ENCODE results near the gene TMEM176A.

The TMEM176A gene

GRCh38 chr7:150845421-150845861 is 44.9 kb downstream of the TMEM176A start:
- no peak for FAIRE-seq
- no peak for DNase-seq (ENCODE audit: extremely low spot score, insufficient read length, low read depth)

DNA sequence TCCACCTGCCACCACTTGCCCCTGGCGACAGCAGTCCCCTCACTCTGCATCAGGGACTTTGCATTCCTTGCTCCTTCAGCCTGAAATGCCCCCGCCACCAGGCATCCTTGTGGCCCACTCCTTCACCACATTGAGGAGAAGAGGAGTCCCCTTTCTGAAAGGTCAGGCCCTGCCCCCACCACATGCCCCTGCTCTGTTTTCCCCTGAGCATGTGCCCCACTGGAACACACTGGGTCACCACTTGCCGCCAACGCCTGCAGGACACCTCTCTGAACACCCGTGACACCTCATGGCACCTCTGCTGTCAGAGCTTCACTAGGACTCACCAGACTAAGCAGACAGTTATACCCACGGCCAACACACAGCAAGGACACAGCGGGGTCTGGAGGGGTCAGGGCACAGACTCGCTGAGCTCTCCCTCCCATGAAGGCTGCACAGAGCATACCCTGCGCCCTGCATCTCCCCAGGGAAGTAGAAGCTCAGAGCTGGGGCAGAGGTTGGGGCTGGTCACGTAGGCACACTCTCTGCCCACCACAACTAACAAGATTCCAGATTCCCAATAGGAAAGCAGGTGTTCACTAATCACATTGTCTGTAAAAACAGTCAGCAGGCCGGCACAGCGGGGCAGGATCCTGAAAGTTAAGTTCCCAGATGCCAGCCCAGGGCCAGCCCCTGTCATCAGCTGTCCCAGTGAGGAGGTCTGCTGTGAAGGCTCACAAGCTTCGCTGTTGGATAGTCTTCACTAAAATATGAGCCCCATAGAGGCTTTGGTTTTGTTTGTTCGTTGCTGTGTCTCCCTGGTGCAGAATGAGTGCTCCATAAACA is 45.9 kb downstream of the TMEM176A start:
- FAIRE-seq (no peak), DNase-seq (ENCODE audit: extremely low spot score, insufficient read length, low read depth) (no peak)

- FAIRE-seq (no peak), DNase-seq (ENCODE audit: extremely low spot score, insufficient read length, low read depth) (no peak)
These were observed 47.0 kb downstream of the TMEM176A start for GRCh38 chr7:150847536-150847935.

GRCh38 chr7:150848111-150848510 is 47.5 kb downstream of the TMEM176A start:
- no peak for DNase-seq (ENCODE audit: extremely low spot score, insufficient read length, low read depth)
- no peak for FAIRE-seq

DNA sequence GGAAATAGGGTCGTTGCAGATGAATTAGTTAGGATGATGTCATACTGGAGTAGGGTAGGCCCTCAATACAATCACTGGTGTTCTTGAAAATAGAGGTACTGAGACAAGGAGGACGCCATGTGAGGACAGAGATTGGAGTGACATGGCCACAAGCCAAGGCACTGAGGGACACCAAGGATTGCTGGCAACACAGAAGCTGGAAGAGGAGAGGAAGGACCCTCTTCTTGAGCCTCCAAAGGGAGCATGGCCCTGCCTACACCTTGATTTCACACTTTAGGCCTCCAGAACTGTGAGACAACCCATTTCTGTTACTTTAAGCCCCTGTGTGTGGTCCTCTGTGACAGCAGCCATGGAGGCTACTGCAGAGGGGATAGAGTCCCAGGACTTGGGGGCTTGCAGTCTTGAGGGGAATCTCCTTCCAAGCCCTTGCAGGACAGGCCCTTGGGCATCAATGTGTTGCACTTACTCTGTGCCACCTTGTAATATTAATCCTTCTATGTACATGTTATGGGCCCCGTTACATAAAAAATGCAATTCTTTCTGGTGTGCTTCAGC is 48.1 kb downstream of the TMEM176A start:
- FAIRE-seq (no peak), DNase-seq (ENCODE audit: extremely low spot score, insufficient read length, low read depth) (no peak)

DNA sequence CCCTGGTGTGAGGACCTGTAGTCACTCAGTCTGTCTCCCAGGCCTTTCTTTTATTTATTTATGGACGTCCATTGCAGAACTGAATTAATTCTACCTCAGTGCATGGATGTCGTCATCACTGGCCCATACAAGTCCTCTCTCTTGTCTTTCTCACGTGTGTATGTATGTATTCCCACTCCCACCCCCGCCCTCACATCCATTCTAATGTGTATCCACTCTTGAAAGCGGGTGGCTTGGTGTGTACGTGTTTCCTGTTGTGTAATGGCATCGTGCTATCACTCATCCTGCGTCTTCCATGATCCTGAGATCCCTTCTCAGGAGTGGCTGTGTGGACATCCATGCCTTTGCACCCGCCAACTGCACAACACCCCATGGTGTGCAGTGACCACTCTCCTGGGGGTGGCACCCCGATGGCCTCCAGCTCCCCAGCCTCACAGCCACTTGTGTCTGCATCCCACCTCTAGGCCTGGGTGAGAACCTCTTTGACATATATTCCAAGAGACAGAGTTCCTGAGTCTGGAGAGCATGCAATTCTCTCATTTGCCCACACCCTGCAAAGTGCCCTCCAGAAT is 48.7 kb downstream of the TMEM176A start:
- no peak for FAIRE-seq
- DNase-seq (ENCODE audit: extremely low spot score, insufficient read length, low read depth), result no peak

DNA sequence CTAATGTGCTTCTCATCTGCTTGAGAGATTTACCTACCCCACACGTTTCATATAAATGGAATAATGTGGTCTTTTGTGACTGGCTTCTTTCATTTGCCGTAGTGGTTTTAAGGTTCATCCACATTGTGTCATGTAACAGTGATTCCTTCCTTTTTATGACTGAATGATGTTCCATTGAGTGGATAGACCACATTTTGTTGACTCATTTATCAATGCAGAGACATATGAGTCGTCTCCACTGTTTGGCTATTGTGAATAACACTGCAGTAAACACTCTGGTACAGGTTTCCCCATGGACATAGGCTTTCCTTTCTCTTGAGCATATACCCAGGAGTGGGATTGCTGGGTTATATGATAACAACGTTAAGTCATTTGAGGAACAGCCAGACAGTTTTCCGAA is 49.7 kb downstream of the TMEM176A start:
- DNase-seq (ENCODE audit: extremely low spot score, insufficient read length, low read depth) (no peak), FAIRE-seq (no peak)

DNA sequence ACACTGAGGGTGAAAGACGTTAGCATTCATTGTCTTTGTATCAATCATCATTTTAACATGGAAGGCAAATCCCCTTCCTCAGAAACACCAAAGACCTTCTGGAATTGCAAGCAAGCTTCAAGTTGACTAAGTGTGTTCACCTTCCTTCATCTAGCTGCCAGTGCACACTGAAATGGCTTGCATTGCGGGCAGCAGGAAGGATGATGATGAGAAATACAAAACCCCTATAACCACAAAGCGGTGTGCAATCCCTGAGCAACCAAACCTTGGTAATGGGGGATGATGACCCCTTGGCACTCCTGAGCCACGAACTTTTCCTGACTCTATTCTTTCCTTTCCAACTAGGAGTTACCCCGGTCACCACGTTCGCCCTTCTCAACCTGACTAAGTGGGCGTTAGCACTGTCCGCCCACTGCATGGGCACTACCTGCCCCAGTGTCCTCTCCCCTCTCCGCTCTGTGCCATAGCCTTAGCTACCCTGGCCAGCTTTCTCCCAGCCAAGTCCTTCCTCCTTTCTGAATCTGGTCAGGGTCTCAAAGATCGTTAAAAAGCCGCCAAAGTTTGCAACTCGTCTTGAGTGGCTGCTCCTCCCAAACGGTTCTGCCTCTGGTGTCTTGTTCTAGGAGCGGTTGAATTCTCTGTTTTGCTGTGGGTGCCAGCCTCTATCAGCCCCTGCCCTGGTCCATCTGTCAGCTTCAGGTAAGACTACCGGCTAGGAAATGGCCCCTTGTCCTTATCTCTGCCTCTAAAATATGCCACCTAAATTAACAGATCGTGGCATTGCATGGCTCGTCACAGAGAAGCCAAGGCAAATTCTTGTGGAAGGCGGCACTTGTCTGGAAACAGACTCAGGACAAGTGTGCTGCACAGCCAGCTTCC is 51.2 kb downstream of the TMEM176A start:
- no peak for FAIRE-seq
- DNase-seq (ENCODE audit: extremely low spot score, insufficient read length, low read depth), result no peak

DNA sequence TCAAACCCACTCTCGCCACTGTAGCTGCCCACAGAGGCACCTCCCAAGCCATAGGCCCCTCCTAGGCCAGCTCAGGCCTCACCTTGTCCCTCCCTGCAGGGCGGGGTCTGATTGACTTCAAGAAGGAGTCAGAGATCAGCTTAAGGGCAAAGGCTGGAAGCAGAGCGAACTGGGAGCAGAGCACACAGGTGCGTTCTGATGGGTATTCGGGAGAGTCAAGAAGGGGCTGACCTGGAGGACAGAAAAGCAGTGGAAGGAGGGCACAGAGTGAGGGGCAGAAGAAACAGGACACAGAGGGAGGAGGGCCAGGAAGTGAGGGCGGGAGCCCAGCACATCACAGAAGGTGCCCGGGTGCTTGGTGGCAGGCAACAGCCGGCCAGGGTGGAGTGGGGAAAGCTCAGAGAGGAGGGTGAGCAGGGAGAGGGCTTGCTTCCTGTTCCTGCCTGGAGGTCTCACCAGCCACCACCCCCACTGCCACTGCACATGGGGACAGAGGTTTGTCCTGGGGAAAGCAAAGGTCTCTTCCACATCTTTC is 51.9 kb downstream of the TMEM176A start, which contains the start of gene AOC1:
Gene AOC1, plus strand, starts transcription at position 147 of the 535 bp plus-strand sequence. CDS start 3,954 bp downstream, outside the sequence.
- FAIRE-seq (no peak), DNase-seq (ENCODE audit: extremely low spot score, insufficient read length, low read depth) (no peak)

GRCh38 chr7:150854066-150855000 is 53.8 kb downstream of the TMEM176A start:
- no peak for DNase-seq (ENCODE audit: extremely low spot score, insufficient read length, low read depth)
- no peak for FAIRE-seq
